H1 (cell line): Measurements from ENCODE around the gene MICA. TPM values are rescaled to one million over a fixed set of nuclear protein-coding genes. Genes with fewer than 3 reads are reported as not detected.
"Not testable (repeated sequence)": the region's sequence is repeated elsewhere in the genome, so short reads cannot be mapped to it uniquely, and the experiment has no call there.

Source experiments
- CTCF ChIA-PET: fragments of 300-600 bp; sonication (Branson Sonifier 250); formaldehyde crosslinking; loops from one replicate; lab custom pipeline; 2021; ENCODE audit not compliant: partially characterized antibody; lab: Charles Lee
- POLR2A ChIA-PET: fragments of 300-600 bp; sonication (Branson Sonifier 250); formaldehyde crosslinking; loops from one replicate; lab custom pipeline; 2021; ENCODE audit warnings: inconsistent platforms; ENCODE audit not compliant: partially characterized antibody; lab: Charles Lee
- DNase-seq, 2 experiments: peaks; one replicate each; pipeline versions ENCODE4 v3.0.0 to v3.0.0-alpha.2; 2010 to 2022; ENCODE audit warnings: low spot score in 2 of 2, low read depth in 1 of 2, mixed read lengths in 1 of 2
- FAIRE-seq: peaks from 2 replicates; lab custom pipeline; 2011; peaks lifted over from hg19 to GRCh38; lab: Jason Lieb, UNC
- H2AFZ ChIP-seq: 2 replicates; pipeline ENCODE4 v1.8.1; 2012; ENCODE audit warnings: low read length, inconsistent platforms
- H2AK5ac ChIP-seq: 2 replicates; pipeline ENCODE4 v1.6.1; 2013; ENCODE audit warnings: low read depth, low read length
- H2BK120ac ChIP-seq: replicated peaks from 2 replicates; pipeline ENCODE3; 2013; ENCODE audit warnings: low read depth, low read length, inconsistent platforms
- H2BK12ac ChIP-seq: 2 replicates; pipeline ENCODE4 v1.6.1; 2013; ENCODE audit warnings: low read depth, low read length
- H2BK15ac ChIP-seq: 2 replicates; pipeline ENCODE4 v1.6.1; 2013; ENCODE audit warnings: low read length
- H2BK20ac ChIP-seq: 2 replicates; pipeline ENCODE4 v1.6.1; 2013; ENCODE audit warnings: low read length
- H2BK5ac ChIP-seq: 2 replicates; pipeline ENCODE4 v1.6.1; 2013; ENCODE audit warnings: low read depth, low read length
- H3K14ac ChIP-seq: 2 replicates; pipeline ENCODE4 v1.6.1; 2013; ENCODE audit warnings: inconsistent platforms; ENCODE audit not compliant: insufficient read length
- H3K18ac ChIP-seq: 2 replicates; pipeline ENCODE4 v1.6.1; 2013; ENCODE audit warnings: low read length; ENCODE audit errors: extremely low read depth
- H3K23ac ChIP-seq: 2 replicates; pipeline ENCODE4 v1.6.1; 2013; ENCODE audit warnings: inconsistent platforms; ENCODE audit not compliant: insufficient read length
- H3K23me2 ChIP-seq: 2 replicates; pipeline ENCODE4 v1.6.1; 2013; ENCODE audit warnings: low read depth, low read length
- H3K27ac ChIP-seq: 2 replicates; pipeline ENCODE4 v1.6.1; 2011; ENCODE audit warnings: low read depth, low read length, inconsistent platforms
- H3K27me3 ChIP-seq, 4 experiments: replicated peaks in 1 of 4; 1 replicate in 1 of 4; 2 replicates in 3 of 4; pipeline versions ENCODE4 v1.6.1 to v1.8.1; 2011 to 2013; ENCODE audit warnings: low read length in 3 of 4, mild to moderate bottlenecking in 3 of 4, inconsistent platforms in 2 of 4, mixed read lengths in 2 of 4, moderate library complexity in 1 of 4; ENCODE audit not compliant: control insufficient read depth in 3 of 4, insufficient read depth in 3 of 4; ENCODE audit errors: extremely low read depth in 1 of 4
- H3K36me3 ChIP-seq, 4 experiments: 2 replicates each; pipeline versions ENCODE4 v1.6.1 to v1.8.1; 2011 to 2013; ENCODE audit warnings: mild to moderate bottlenecking in 4 of 4, low read length in 3 of 4, moderate library complexity in 2 of 4, control low read depth in 1 of 4, inconsistent platforms in 1 of 4; ENCODE audit not compliant: insufficient read depth in 4 of 4, control insufficient read depth in 2 of 4
- H3K4ac ChIP-seq: replicated peaks from 2 replicates; pipeline ENCODE3; 2013; ENCODE audit warnings: low read length, low read depth, mixed read lengths, inconsistent platforms; ENCODE audit not compliant: insufficient read length
- H3K4me1 ChIP-seq, 4 experiments: replicated peaks in 1 of 4; 1 replicate in 1 of 4; 2 replicates in 3 of 4; pipeline versions ENCODE4 v1.6.1 to v1.8.1; 2011 to 2013; ENCODE audit warnings: low read length in 3 of 4, inconsistent platforms in 2 of 4, mixed read lengths in 1 of 4; ENCODE audit not compliant: insufficient read depth in 4 of 4, control insufficient read depth in 3 of 4
- H3K4me2 ChIP-seq, 2 experiments: 2 replicates each; pipeline versions ENCODE4 v1.6.1 to v1.8.1; 2011 to 2013; ENCODE audit warnings: low read depth in 2 of 2, low read length in 2 of 2, control low read depth in 1 of 2, inconsistent platforms in 1 of 2, mild to moderate bottlenecking in 1 of 2; ENCODE audit not compliant: insufficient read depth in 1 of 2
- H3K4me3 ChIP-seq, 4 experiments: fragments of 200-600, 300-600 bp in 1 of 4; sonication (generic), shearing (Covaris generic), sonication (Bioruptor Twin) in 1 of 4; 2 replicates each; pipeline versions ENCODE4 v1.5.1 to v1.8.1; 2011 to 2016; ENCODE audit warnings: low read length in 4 of 4, low read depth in 3 of 4, control low read depth in 2 of 4, inconsistent platforms in 2 of 4, mild to moderate bottlenecking in 2 of 4, mixed read lengths in 1 of 4, moderate library complexity in 1 of 4; ENCODE audit not compliant: insufficient read depth in 2 of 4; ENCODE audit errors: extremely low read depth in 1 of 4
- H3K56ac ChIP-seq: replicated peaks from 2 replicates; pipeline ENCODE3; 2013; ENCODE audit warnings: low read depth, mild to moderate bottlenecking, mixed read lengths, low read length, inconsistent platforms; ENCODE audit not compliant: insufficient read length
- H3K79me1 ChIP-seq: 2 replicates; pipeline ENCODE4 v1.6.1; 2013; ENCODE audit warnings: low read depth, low read length, control low read depth
- H3K79me2 ChIP-seq, 2 experiments: 2 replicates each; pipeline versions ENCODE4 v1.6.1 to v1.8.1; 2012 to 2013; ENCODE audit warnings: low read length in 2 of 2, mild to moderate bottlenecking in 2 of 2, inconsistent platforms in 1 of 2; ENCODE audit not compliant: insufficient read depth in 2 of 2, control insufficient read depth in 1 of 2
- H3K9ac ChIP-seq, 4 experiments: replicated peaks in 1 of 4; 1 replicate in 1 of 4; 2 replicates in 3 of 4; pipeline versions ENCODE4 v1.6.1 to v1.8.1; 2011 to 2013; ENCODE audit warnings: low read depth in 3 of 4, low read length in 3 of 4, control low read depth in 2 of 4, mild to moderate bottlenecking in 2 of 4, moderate library complexity in 2 of 4, inconsistent platforms in 1 of 4; ENCODE audit errors: extremely low read depth in 1 of 4
- H3K9me3 ChIP-seq, 2 experiments: 2 replicates each; pipeline versions ENCODE4 v1.6.1 to v1.8.1; 2012 to 2013; ENCODE audit warnings: mild to moderate bottlenecking in 2 of 2, moderate library complexity in 2 of 2, control low read depth in 1 of 2, inconsistent platforms in 1 of 2, low read depth in 1 of 2, low read length in 1 of 2, mixed read lengths in 1 of 2; ENCODE audit not compliant: insufficient read depth in 2 of 2
- H4K20me1 ChIP-seq, 2 experiments: replicated peaks in 1 of 2; 2 replicates each; pipeline versions ENCODE3 to v1.8.1; 2011 to 2013; ENCODE audit warnings: inconsistent platforms in 2 of 2, low read length in 2 of 2, mild to moderate bottlenecking in 1 of 2; ENCODE audit not compliant: insufficient read depth in 2 of 2, control insufficient read depth in 1 of 2
- H4K5ac ChIP-seq: 2 replicates; pipeline ENCODE4 v1.6.1; 2013; ENCODE audit warnings: low read length, low read depth, mixed read lengths, inconsistent platforms; ENCODE audit not compliant: insufficient read length
- H4K8ac ChIP-seq: 2 replicates; pipeline ENCODE4 v1.8.0; 2013; ENCODE audit warnings: mild to moderate bottlenecking, moderate library complexity, low read length, inconsistent platforms; ENCODE audit not compliant: insufficient read depth; ENCODE audit errors: extremely low read depth
- H4K91ac ChIP-seq: replicated peaks from 2 replicates; pipeline ENCODE3; 2013; ENCODE audit warnings: low read length, mixed read lengths, inconsistent platforms; ENCODE audit not compliant: insufficient read length
- NRF1 ChIP-seq: IDR thresholded peaks from 2 replicates; pipeline ENCODE4 v1.6.1; 2011; ENCODE audit warnings: mild to moderate bottlenecking, low read depth, low read length, improper control_type of control experiment
- RBBP5 ChIP-seq: IDR thresholded peaks from 2 replicates; pipeline ENCODE4 v1.7.1; 2012; ENCODE audit warnings: low read depth, mild to moderate bottlenecking, inconsistent platforms, low read length, moderate library complexity, borderline replicate concordance
- WGBS, 2 experiments: shearing (Covaris generic) in 1 of 2; methylation state at CpG; one replicate each; pipeline versions ENCODE4 v1.1.6 to v1.1.7; 2013 to 2015; ENCODE audit warnings: low lambda C conversion rate in 2 of 2, mixed read lengths in 2 of 2, inconsistent platforms in 1 of 2, low coverage in 1 of 2, missing lambda C conversion rate in 1 of 2; ENCODE audit not compliant: insufficient replicate concordance in 2 of 2, insufficient coverage in 1 of 2, insufficient read length in 1 of 2; ENCODE audit errors: extremely low coverage in 1 of 2, missing lambda C conversion rate in 1 of 2; 5-methylcytosine and 5-hydroxymethylcytosine counted together
- polyA plus RNA-seq, 7 experiments: library from polyadenylated mRNA; depleted of rRNA in 3 of 7; stranded (reverse) in 5 of 7; unstranded in 2 of 7; fragments of >200 nt in 5 of 7; fragments of 200-250 nt in 2 of 7; gene quantifications; 1 replicate in 5 of 7; 2 replicates in 1 of 7; 4 replicates in 1 of 7; pipeline versions ENCODE4 v1.2.1 to v1.2.3, GENCODE V29; 2011 to 2013; ENCODE audit warnings: missing spikeins in 2 of 7, mixed read lengths in 2 of 7
- total RNA-seq: library from RNA; stranded (reverse); fragmentation: NEBNext Ultra II Directional; extraction: Animal tissue kit (Norgen Biotek cat#: 25700); gene quantifications from 2 replicates; pipeline ENCODE4 v1.2.1, GENCODE V29; 2021
- TF ChIP-seq, protein P1 (sequence below): IDR thresholded peaks from 2 replicates; pipeline ENCODE4 v1.6.1; 2012; ENCODE audit warnings: low read length, inconsistent platforms

Gene MICA
- total and polyA plus RNA-seq, 2 of the 8 experiments (the other 6 are each of a cell fraction or from before 2014, with no cell fraction given): 12.5 to 16.3 TPM

- TF ChIP-seq, protein P1, sequence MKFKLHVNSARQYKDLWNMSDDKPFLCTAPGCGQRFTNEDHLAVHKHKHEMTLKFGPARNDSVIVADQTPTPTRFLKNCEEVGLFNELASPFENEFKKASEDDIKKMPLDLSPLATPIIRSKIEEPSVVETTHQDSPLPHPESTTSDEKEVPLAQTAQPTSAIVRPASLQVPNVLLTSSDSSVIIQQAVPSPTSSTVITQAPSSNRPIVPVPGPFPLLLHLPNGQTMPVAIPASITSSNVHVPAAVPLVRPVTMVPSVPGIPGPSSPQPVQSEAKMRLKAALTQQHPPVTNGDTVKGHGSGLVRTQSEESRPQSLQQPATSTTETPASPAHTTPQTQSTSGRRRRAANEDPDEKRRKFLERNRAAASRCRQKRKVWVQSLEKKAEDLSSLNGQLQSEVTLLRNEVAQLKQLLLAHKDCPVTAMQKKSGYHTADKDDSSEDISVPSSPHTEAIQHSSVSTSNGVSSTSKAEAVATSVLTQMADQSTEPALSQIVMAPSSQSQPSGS: no peak
- TF ChIP-seq NRF1 (no peak), RBBP5 (no peak)
Observed at GRCh38 chr6:31446481-31446880, 43.1 kb downstream of the MICA start (continued).

DNA sequence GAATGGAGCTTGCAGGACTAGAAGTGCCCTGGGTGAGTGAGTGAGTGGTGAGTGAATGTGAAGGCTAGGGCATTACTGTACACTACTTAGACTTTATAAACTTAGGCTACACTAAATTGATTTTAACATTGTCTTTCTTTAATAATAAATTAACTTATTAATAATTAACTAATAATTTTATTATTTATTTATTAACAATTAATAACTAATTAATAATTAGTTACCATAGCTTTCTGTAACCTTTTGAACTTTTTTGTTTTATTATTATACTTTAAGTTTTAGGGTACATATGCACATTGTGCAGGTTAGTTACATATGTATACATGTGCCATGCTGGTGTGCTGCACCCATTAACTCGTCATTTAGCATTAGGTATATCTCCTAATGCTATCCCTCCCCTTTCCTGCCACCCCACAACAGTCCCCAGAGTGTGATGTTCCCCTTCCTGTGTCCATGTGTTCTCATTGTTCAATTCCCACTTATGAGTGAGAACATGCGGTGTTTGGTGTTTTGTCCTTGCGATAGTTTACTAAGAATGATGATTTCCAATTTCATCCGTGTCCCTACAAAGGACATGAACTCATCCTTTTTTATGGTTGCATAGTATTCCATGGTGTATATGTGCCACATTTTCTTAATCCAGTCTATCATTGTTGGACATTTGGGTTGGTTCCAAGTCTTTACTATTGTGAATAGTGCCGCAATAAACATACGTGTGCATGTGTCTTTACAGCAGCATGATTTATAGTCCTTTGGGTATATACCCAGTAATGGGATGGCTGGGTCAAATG, 43.8 kb downstream of the MICA start:
- H3K9me3 ChIP-seq, H3K36me3 ChIP-seq, FAIRE-seq, H3K79me2 ChIP-seq, H3K23ac ChIP-seq, H2AFZ ChIP-seq, H3K4ac ChIP-seq, H4K91ac ChIP-seq, CTCF ChIA-PET, H3K9ac ChIP-seq, H4K5ac ChIP-seq, H3K27me3 ChIP-seq, H3K14ac ChIP-seq, H4K8ac ChIP-seq, DNase-seq, H2BK20ac ChIP-seq, H3K23me2 ChIP-seq, H3K18ac ChIP-seq, H2BK15ac ChIP-seq, H3K79me1 ChIP-seq, H2BK120ac ChIP-seq, H2BK5ac ChIP-seq, H2BK12ac ChIP-seq, H3K27ac ChIP-seq, H4K20me1 ChIP-seq, H3K4me2 ChIP-seq, H3K56ac ChIP-seq, H3K4me3 ChIP-seq, H3K4me1 ChIP-seq, H2AK5ac ChIP-seq: not testable (repeated sequence)
- POLR2A ChIA-PET: interaction anchor here (1.3 kb wide), 1 partner anchor 16 kb away, joined by 4 read pairs; no protein-coding TSS in a partner anchor
- WGBS, 2 experiments: 92% methylated on average over 2 of the region's 6 CpGs; no CpG with 5 or more reads in 1 of the 2 experiments
